ENCODE data around the gene GRIP1.

GRIP1 gene

DNA sequence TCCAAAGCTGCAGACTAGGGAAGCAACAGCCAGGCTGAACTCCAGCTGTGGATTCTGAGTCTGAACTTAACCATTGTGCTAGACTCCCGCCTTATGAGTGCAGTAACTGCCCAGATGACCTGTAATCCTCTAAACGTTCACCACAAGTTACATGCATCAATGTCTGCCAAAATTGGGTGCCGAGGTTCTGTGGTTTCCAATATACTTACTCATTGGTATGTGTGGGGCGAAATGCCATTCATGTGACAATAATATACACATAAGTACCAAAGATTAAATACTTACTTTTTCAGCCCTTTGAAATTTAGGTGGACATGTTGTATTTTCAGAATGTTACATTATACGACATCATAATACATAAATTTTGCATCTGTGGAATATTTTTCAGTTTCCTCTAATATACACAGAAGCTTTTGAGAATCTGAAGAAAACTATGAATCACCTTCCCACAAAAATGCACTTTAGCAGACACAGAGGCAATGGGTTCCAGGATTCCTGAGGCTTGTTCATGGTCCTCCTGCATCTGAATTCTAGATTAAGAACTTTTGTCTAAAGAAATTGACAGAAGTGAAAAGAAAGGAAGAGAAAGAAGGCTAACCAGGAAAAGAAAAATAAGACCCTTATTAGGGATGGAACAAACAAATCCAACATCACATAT lies 31.7 kb downstream of the GRIP1 start:
- no peak for DNase-seq (ENCODE audit: low read depth in 3 of 3)

DNA sequence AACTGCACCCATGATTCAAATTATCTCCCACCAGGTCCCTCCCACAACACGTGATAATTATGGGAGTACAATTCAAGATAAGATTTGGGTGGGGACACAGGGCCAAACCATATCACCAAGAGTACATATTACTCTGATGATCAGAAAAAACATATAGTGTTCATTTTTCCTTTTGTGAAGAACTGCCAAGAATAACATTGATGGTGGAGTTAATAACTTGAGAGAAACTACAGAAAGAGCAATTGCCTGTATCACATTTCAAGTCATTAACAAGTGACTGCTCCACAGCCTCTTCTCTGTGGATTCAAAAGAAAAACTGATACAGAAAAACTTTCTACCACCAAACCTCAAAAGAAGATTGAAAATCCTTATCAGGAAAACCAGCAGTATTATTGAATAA lies 34.7 kb downstream of the GRIP1 start:
- DNase-seq (ENCODE audit: low read depth in 3 of 3): no peak

GRCh38 chr12:66640691-66641460 lies 38.0 kb downstream of the GRIP1 start:
- no peak for DNase-seq (ENCODE audit: low read depth in 3 of 3)

GRCh38 chr12:66638666-66639065 lies 40.2 kb downstream of the GRIP1 start:
- DNase-seq (ENCODE audit: low read depth in 3 of 3): no peak

DNA sequence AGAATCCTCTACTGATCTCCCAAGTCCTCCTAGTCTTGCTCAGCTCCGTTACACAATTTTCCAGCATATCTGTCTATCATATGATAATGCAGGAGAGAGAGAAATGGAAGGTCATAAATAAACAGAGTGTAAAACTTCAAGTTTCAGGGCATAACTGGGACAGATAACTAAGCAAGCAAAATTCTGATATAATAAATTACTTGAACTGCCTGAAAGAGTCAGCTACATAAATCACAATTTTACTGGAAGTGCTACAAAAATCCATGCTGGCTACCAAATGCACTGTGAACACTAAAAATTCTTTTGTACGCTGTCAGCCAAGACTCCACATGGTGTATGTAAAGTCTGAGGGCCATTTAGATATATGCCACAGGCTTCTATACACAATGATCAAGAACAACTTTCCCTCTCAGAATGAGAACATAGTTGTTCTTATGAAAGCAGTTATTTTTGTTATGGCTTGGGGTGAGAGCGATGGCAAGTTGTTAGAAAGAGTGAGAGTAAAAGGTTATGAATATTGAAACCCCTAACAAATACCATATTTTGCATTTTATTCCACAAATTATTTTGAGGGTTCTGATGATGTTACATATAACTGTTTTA lies 41.1 kb downstream of the GRIP1 start:
- no peak for DNase-seq (ENCODE audit: low read depth in 3 of 3)

GRCh38 chr12:66636771-66637170 lies 42.1 kb downstream of the GRIP1 start:
- no peak for DNase-seq (ENCODE audit: low read depth in 3 of 3)

- DNase-seq (ENCODE audit: low read depth in 3 of 3): no peak
These were observed 45.2 kb downstream of the GRIP1 start for GRCh38 chr12:66633676-66634075.

DNA sequence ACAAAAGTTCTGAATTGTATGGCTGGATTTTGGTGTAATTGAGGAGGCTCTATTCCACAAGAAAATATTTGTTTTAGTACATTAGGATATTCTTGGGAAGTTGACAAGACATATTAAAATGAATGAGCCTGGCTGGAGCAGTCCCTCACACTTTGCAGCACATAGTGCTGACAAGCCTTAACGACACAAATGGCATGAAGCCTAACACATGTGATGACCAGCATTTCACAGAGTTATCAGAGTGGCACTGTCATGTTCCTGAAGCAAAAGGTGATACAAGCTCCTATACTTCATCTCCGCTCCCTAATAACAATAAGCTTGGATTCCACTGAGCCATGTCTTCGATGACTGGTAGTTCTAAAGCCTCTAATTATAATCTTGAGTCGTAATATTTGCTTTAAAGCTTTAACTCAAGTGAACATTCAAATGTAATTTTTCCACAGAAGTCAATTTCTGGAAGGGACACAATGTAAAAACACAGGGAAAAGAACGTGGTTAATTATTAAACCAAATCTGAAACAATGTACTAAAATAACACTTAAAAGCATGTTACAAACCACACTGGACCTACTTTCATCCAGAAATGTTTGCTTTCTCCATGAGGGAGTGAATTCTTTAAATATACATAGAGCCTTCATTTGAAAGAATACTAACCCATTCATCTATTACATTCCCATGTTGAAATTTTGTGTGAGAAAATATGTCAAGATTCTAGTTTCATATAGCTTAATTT lies 49.6 kb downstream of the GRIP1 start:
- no peak for DNase-seq (ENCODE audit: low read depth in 3 of 3)

- no peak for DNase-seq (ENCODE audit: low read depth in 3 of 3)
These were observed 50.9 kb downstream of the GRIP1 start for GRCh38 chr12:66627988-66628317.

- no peak for DNase-seq (ENCODE audit: low read depth in 3 of 3)
These were observed 51.4 kb downstream of the GRIP1 start for GRCh38 chr12:66627270-66627987.

DNA sequence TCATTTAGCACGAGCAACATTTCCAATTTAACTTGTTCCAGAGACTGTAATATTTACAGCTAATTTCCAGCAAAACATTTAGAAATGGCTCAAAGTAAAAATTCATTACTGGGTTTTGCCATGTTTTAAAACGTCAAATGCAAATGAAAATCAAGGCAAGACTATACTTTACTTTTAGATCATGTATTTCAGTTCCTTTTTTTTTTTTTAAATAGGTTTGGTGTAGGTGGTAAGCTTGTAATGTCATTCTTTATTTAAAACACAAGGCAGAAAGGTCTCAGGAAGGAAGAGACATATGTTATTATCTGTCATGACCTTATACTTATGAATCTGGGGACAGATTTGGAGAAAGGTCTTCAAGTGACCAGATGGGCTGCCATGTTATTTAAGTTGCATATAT lies 54.1 kb downstream of the GRIP1 start:
- DNase-seq (ENCODE audit: low read depth in 3 of 3): no peak

DNA sequence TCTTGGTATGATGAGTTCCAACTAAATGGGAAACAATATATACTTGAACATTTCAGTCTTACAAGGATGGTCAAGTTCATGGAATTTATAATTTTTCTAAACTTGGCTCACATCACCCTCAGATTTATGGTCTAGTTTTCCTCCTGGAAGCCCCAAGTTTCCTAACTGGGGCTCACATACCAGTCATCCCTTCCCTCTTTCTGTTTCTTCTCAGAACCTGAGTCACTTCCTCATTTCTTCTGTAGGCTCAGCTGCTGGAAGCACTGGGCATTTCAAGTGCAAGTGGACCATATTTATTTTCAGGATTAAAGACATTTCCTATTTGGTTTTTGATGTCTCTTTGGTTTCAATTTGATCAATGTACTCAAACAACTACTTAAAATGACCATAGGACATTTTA lies 55.4 kb downstream of the GRIP1 start:
- no peak for DNase-seq (ENCODE audit: low read depth in 3 of 3)

GRCh38 chr12:66620688-66621087 lies 58.2 kb downstream of the GRIP1 start:
- no peak for DNase-seq (ENCODE audit: low read depth in 3 of 3)

DNA sequence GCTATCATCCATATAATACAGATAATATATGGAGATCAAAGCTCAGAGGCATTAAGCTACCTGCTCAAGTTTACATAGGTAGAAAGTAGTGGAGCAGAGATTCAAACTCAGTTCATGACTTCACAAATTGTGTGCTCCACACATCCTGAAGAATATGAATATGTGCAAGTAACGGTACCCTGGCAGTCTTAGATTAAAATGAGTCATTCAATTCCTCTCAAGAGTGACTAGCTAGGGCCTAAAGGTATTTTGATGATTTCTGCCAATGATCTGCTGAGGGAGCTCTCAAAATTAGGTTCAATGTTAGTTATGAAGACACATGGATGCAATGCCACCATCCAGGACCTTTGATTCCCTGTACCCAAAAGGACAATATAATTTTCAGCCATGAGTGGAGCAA lies 58.9 kb downstream of the GRIP1 start:
- no peak for DNase-seq (ENCODE audit: low read depth in 3 of 3)

DNA sequence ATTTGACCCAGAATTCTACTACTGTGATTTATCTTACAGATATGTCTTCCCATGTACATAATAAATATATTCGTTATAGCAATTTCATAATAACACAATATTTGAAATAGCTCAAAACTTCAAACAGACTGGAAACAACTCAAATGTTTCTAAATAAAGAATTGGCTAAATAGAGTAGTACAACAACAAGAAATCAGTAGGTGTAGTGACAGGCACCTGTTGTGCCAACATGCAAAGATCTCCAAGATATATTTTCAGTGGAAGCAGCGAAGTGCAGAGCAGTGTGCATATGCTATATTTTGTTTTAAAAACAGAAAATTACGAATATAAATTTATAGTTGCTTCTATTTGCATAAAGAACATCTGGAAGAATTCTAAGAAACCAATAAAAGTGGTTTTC lies 60.9 kb downstream of the GRIP1 start:
- no peak for DNase-seq (ENCODE audit: low read depth in 3 of 3)

GRCh38 chr12:66612090-66612775 lies 66.6 kb downstream of the GRIP1 start:
- DNase-seq (ENCODE audit: low read depth in 3 of 3): no peak

GRCh38 chr12:66607147-66607546 lies 71.7 kb downstream of the GRIP1 start:
- DNase-seq (ENCODE audit: low read depth in 3 of 3): no peak

DNA sequence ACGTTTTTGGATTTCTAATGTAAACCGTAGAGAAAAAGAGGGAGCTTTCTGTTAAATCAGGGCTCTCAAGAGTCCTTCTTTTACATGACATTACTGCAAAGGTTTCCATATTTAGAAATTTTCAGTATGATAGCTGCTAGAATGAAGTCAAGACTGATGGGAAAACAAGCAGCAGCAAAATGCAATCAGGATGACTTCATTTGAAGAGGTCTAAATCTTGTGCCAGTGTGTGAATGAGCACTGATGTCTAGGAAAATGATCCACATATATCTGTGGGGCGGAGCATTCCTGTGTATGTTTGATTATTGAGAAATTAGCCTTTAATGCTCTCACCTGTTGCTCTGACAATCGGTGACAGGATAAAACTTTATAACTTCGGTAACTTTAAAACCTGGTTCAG lies 73.6 kb downstream of the GRIP1 start:
- no peak for DNase-seq (ENCODE audit: low read depth in 3 of 3)

DNA sequence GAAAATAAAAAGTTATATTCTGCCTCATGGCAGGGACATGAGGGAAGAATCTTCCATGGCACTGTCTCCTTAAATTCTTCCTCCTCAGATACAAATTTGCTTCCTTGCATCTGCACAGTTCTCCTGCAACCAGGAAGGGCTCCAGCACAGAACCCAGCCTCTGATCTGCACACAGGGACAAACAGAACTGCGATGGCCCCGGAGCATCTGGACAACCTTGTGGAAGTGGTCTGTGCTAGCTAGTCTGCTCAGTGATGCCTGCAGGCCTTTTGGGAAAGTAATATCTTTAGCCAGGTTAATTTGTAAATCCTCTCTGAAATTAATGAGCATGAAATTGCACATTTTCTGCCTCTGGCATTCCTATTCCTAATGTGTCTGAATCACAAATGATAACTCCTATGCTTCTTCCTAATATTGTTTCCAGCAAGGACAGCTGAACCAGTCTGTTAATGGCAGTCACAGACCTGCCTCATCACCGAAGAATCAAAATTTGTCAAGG lies 74.8 kb downstream of the GRIP1 start:
- no peak for DNase-seq (ENCODE audit: low read depth in 3 of 3)

DNA sequence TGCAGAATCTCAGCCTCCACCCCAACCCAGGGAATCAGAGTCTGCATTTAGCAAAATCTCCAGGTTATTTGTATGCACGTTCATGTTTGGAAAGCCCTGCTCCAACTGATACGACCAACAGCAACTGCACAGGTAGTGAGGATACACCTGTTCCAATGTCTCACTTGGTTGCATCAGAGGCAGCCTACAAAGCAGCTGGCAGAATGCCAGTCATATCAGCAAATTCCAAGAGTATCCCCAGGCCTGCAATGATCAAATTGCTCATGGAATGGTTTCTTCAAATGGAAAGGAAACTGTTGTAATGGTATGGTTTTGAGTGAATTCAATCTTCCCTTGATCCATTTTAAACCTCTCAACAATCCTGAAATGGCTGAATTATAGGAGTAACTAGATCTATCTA lies 75.4 kb downstream of the GRIP1 start:
- DNase-seq (ENCODE audit: low read depth in 3 of 3): no peak

GRCh38 chr12:66602483-66603143 lies 76.3 kb downstream of the GRIP1 start:
- DNase-seq (ENCODE audit: low read depth in 3 of 3): no peak

All from stimulated activated CD4-positive, alpha-beta T cell treated with anti-CD3 and anti-CD28 coated beads, TNF-alpha, amount 100 ng/mL, for 24 hours (primary cell).